Smooth muscle cell (in vitro differentiated cells): ENCODE data around the gene PRX. TPM values are rescaled to one million over a fixed set of nuclear protein-coding genes. Genes with fewer than 3 reads are reported as not detected.

Source experiments
- DNase-seq: peaks from one replicate; lab custom pipeline; 2025; ENCODE audit not compliant: unreplicated experiment; lab: John Stamatoyannopoulos, UW
- H2AFZ ChIP-seq: fragments of 200-600 bp; sonication (generic); 2 replicates; pipeline ENCODE4 v1.6.0; 2016; ENCODE audit warnings: antibody characterized with exemption, low read depth, mild to moderate bottlenecking
- H3F3A ChIP-seq: fragments of 200-600 bp; sonication (generic); 2 replicates; pipeline ENCODE4 v1.6.0; 2017; ENCODE audit warnings: antibody characterized with exemption, low read depth
- H3K27ac ChIP-seq: fragments of 200-600 bp; sonication (generic); 2 replicates; pipeline ENCODE4 v1.5.1; 2016; ENCODE audit warnings: low read depth, mild to moderate bottlenecking
- H3K27me3 ChIP-seq: fragments of 200-600 bp; sonication (generic); 2 replicates; pipeline ENCODE4 v1.6.1; 2016; ENCODE audit warnings: low read depth, mild to moderate bottlenecking
- H3K36me3 ChIP-seq: fragments of 200-600 bp; sonication (generic); 2 replicates; pipeline ENCODE4 v1.5.1; 2016; ENCODE audit warnings: low read depth
- H3K4me1 ChIP-seq: fragments of 200-600 bp; sonication (generic); 2 replicates; pipeline ENCODE4 v1.5.1; 2016; ENCODE audit warnings: low read depth
- H3K4me2 ChIP-seq: fragments of 200-600 bp; sonication (generic); 2 replicates; pipeline ENCODE4 v1.6.0; 2016; ENCODE audit warnings: mild to moderate bottlenecking
- H3K4me3 ChIP-seq: fragments of 200-600 bp; sonication (generic); 2 replicates; pipeline ENCODE4 v1.5.1; 2016; ENCODE audit warnings: mild to moderate bottlenecking
- H3K79me2 ChIP-seq: fragments of 200-600 bp; sonication (generic); 2 replicates; pipeline ENCODE4 v1.6.0; 2016; ENCODE audit warnings: low read depth, mild to moderate bottlenecking
- H3K9ac ChIP-seq: fragments of 200-600 bp; sonication (generic); 2 replicates; pipeline ENCODE4 v1.6.0; 2016; ENCODE audit warnings: low read depth
- H3K9me3 ChIP-seq: fragments of 200-600 bp; sonication (generic); replicated peaks from 2 replicates; pipeline ENCODE4 v1.5.1; 2016; ENCODE audit warnings: low read depth
- H4K20me1 ChIP-seq: fragments of 200-600 bp; sonication (generic); 2 replicates; pipeline ENCODE4 v1.6.0; 2016; ENCODE audit warnings: low read depth
- CTCF ChIP-seq: fragments of 200-600 bp; sonication (generic); IDR thresholded peaks from 2 replicates; pipeline ENCODE4 v1.5.1; 2017; ENCODE audit warnings: borderline replicate concordance, mild to moderate bottlenecking, antibody characterized with exemption; ENCODE audit not compliant: insufficient read depth, poor library complexity, severe bottlenecking
- WGBS: methylation state at CpG from one replicate; pipeline ENCODE4 v1.1.7; 2016; ENCODE audit warnings: low lambda C conversion rate; 5-methylcytosine and 5-hydroxymethylcytosine counted together
- polyA plus RNA-seq: library from polyadenylated mRNA; unstranded; fragments of >200 nt; fragmentation: Nextera tagmentation; extraction: Ambion mirVana; gene quantifications from 2 replicates; pipeline ENCODE4 v1.2.1, GENCODE V29; 2016
- total RNA-seq: library from RNA; depleted of rRNA; stranded (reverse); fragments of >200 nt; gene quantifications from 2 replicates; pipeline ENCODE4 v1.2.3, GENCODE V29; 2014

The PRX gene
- total and polyA plus RNA-seq, 2 experiments from 2014 or later, result 3.9 to 4.4 TPM

GRCh38 chr19:40380199-40381037 is 32.8 kb downstream of the PRX start:
- Histone ChIP-seq H3K27me3 (no peaks in the 10 kb centered on the region), H3K4me1 (no peaks in the 10 kb centered on the region), H4K20me1 (no peaks in the 10 kb centered on the region), H3F3A (no peaks in the 10 kb centered on the region), H3K9ac (no peak overlapping the region), H3K27ac (no peak overlapping the region), H3K4me3 (no peak overlapping the region), H2AFZ (no peak overlapping the region), H3K9me3 (no peaks in the 10 kb centered on the region), H3K36me3 (no peaks in the 10 kb centered on the region), H3K4me2 (no peak overlapping the region), H3K79me2 (no peaks in the 10 kb centered on the region)
- no peak for TF ChIP-seq CTCF
- WGBS, result 95% methylated on average over 33 of the region's 37 CpGs
- DNase-seq, result no peak

- Histone ChIP-seq H2AFZ (no peak overlapping the region), H3K9ac (no peak overlapping the region), H3K36me3 (no peaks in the 10 kb centered on the region), H3K9me3 (no peaks in the 10 kb centered on the region), H3K27me3 (no peaks in the 10 kb centered on the region), H3K4me3 (no peak overlapping the region), H3K4me1 (no peaks in the 10 kb centered on the region), H4K20me1 (no peaks in the 10 kb centered on the region), H3F3A (no peaks in the 10 kb centered on the region), H3K27ac (no peak overlapping the region), H3K4me2 (no peak overlapping the region), H3K79me2 (no peaks in the 10 kb centered on the region)
- no peak for TF ChIP-seq CTCF
- DNase-seq, result no peak
- WGBS, result 94% methylated on average over 9 of the region's 11 CpGs
Observed at GRCh38 chr19:40379446-40380198, 33.6 kb downstream of the PRX start.

- no peak overlapping the region for H3K9ac ChIP-seq
- 100% methylated on average over 2 of the region's 2 CpGs for WGBS
Observed at GRCh38 chr19:40378509-40378908, 34.7 kb downstream of the PRX start.

More at GRCh38 chr19:40378509-40378908, 34.7 kb downstream of the PRX start:
- no peak overlapping the region for H3K4me2 ChIP-seq
- H3K27ac ChIP-seq, result no peak overlapping the region
- H2AFZ ChIP-seq, result no peak overlapping the region
- no peaks in the 10 kb centered on the region for H3K4me1 ChIP-seq
- H3K27me3 ChIP-seq, result no peaks in the 10 kb centered on the region
- no peak for TF ChIP-seq CTCF
- H4K20me1 ChIP-seq, result no peaks in the 10 kb centered on the region
- no peaks in the 10 kb centered on the region for H3F3A ChIP-seq
- H3K36me3 ChIP-seq, result no peaks in the 10 kb centered on the region
- no peak overlapping the region for H3K4me3 ChIP-seq
- no peaks in the 10 kb centered on the region for H3K9me3 ChIP-seq
- no peak for DNase-seq
- no peaks in the 10 kb centered on the region for H3K79me2 ChIP-seq
